HG03159 (cell line): Measurements from ENCODE around the gene HERC3.

ENCODE experiments used
- ATAC-seq: cut with Tn5 transposase; IDR thresholded peaks from one replicate; pipeline ENCODE4 v1.9.1; 2021; ENCODE audit warnings: mild to moderate bottlenecking, moderate library complexity; ENCODE audit not compliant: unreplicated experiment

The HERC3 gene

DNA sequence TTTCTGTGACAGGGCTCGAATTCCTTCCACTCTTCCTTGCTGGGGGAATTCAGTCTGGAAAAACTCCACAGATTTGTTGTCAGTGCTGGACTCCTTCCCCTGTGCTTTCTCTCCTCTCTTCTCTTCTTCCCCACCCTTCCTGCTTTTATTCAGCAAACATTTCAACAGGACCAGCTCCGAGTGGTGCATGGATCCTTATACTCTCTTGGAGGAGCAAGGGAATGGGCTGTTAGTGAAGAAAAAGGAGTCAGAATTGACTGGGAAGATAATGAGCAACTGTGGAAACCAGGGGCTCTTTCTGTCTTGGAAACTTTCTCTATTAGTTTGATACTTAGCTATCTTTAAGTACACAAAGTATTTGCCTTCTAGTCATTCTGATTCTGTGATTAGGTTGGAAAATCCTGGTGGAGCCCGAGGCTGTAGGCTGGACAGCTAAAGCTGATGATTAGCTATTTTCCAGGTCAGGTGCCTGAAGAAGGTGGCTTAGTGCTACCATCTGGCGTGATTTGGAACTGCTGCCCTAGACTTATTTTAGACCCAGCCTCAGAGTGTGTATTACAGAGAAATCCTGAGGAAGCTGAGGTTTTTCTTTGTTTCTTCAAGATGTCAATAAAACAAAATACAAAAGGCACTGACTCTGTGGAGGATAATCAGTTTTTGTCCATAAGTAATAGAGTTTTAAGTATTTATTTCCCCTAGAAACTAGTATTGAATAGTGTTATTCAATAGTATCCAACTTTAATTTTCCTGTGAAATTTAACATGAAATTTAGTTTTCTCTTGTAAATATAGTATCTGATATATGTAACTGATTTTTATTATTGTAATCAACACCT is 67.0 kb downstream of the HERC3 start:
- peak; percentile 94 for ATAC-seq

DNA sequence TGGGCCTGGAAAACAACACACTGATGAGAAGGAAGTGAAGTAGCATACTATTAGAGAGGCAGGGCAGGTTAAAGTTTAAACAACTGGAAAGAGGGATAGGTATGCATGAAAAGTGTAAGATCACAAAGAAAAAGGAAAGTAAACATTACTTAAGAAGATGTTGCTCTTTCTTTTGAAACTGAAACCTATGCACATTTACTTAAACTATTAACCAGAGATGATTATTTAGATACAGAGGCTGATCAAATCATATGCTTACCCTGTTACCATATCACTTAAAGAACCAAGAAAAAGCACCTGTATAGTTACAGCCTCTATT is 67.6 kb downstream of the HERC3 start:
- ATAC-seq = no peak

DNA sequence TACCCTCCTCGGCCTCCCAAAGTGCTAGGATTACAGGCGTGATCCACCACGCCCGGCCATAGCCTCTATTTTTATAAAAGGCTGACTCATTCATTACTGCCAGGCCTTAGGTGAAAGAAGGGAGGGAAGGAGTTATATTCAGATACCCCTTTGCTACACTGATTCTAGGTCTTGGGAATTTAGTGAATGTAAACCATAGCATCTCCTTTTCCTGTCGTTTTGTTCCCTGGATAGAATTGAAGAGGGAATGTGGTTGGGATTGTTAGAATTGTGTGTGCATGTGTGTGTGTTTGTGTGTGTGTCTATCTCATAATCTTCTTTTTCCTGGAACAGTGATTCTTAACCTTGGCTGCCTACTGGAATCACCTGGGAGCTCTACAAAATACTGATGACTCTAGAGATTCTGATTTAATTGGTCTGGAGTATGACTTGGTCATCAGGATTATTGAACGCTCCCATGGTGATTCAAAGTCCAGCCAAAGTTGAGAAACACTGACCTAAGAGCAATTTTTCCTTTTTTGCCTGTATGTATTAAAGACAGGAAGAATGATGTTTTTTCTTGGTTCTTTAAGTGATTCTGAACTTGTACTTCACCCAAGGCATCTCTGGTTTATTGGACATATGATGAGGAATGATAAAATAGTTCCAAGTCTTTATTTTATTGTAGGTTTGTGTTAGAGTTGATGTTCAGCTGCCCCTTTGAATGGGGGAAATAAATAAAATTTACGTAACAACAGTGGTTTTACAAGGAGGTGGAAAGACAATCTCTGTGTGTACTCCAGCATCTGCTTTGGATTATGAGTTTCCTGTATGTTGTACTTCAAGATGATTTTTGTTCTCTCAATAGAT is 68.4 kb downstream of the HERC3 start:
- ATAC-seq = no peak

GRCh38 chr4:88661739-88662138 is 69.5 kb downstream of the HERC3 start:
- no peak for ATAC-seq

DNA sequence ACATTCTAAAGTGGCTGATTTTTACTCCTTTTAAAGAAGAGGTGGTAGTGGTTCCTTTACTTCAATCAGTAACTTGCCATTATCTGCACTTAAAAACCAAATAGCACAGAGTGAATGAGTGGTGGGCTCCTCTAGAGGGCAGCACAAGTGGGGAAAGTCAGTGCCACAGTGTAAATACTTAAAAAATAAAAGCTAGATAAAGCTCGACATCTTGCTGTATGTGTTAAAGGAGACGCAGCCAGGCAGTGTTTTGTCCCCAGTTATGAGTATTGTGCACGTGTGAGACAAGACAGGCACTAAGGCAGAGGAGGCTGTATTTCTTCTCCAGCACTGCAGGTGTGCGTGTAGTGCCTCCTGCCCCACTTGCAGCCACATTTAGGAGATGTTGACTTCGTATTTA is 80.7 kb downstream of the HERC3 start:
- peak; percentile 79 for ATAC-seq

GRCh38 chr4:88673886-88674285 is 81.6 kb downstream of the HERC3 start:
- ATAC-seq = no peak

DNA sequence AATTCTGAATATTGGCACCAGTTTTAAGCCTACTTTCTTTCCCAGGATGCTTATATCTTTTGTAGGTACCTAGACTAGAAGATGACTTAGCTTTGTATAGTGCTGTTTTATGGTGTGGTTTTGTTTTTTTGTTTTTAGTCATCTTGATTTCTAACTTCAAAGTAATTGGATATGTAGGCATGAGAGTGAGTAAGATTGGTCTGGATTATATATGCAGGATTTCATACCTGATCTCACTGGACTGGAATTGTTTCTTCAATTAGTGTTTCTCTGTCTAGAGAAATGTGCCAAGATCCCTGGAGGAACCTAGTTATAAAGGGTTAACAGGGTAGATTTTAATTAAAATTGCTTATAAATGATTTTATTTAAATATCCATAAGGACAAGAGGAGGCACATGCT is 82.3 kb downstream of the HERC3 start:
- ATAC-seq = no peak

DNA sequence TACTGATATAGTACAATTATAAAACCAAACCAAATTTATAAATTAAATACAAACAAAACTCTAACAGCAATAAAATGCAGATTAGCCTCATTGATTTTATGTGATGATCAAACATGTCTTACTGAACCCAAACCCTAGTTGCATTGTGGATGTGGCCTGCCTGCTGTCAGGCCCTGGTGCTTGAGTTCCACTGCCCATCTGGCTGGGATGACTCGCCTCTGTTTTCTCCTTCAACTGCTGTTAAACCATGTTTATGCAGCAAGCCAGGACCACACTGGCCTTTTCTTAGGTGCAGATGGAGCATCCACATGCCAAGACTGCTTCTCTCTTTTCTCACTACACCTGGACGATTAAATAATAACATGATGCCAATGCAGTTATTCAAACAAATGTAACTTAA is 82.7 kb downstream of the HERC3 start:
- ATAC-seq = no peak

DNA sequence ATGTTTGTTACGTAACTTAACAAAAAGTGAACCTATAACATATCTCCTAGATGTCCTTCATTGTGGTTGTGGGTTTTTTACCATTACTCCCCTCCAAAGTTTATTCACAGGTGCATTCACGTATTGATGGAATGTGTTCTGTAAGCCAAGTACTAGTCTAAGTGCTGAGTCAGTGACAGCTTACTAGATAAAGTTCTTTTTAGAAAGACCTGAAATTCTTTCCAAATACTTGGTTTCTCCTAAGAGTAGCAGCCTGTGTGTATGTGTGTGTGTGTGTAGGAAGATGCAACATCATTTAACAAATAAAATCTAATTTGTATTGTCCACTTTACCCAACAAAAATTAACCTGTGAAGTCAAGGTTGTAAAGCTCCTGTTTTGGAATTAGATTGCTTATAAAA is 83.3 kb downstream of the HERC3 start:
- no peak for ATAC-seq

DNA sequence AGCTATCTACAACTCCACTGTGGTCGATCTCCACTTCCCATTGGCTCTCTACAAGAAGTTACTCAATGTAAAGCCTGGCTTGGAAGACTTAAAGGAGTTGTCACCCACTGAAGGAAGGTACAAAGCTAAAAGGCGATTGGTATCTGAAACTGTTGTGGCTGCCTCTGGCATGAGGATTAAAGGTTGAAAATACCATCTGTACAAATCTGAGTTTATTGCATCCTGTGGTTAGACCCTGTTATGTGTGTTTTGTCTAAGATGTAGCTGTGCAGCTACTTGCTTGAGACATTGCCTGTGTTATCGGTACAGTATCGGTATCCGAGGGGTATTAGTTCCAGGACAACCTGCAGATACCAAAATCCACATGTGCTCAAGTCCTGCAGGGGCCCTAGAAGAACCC is 88.9 kb downstream of the HERC3 start:
- ATAC-seq = no peak

DNA sequence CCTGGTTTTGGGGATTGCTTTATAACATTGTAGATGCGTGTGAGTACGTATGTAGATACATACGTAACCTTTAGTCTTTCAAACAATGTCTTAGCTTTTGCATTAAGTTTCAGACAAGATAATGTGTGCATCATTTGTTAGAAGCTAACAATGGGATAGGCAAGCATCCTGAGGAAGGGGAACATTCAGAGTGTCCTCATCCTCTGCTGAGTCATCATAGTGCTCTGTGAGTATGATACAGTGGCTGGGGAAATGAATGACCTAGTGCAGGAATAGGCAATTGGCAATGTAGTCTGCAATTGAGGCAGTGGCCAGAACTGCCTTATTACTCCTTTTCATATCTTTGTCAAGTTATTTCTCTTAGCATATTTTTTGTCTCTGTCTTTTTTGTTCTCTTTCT is 98.1 kb downstream of the HERC3 start:
- no peak for ATAC-seq

- no peak for ATAC-seq
Observed at GRCh38 chr4:88693792-88694191, 101.5 kb downstream of the HERC3 start.

DNA sequence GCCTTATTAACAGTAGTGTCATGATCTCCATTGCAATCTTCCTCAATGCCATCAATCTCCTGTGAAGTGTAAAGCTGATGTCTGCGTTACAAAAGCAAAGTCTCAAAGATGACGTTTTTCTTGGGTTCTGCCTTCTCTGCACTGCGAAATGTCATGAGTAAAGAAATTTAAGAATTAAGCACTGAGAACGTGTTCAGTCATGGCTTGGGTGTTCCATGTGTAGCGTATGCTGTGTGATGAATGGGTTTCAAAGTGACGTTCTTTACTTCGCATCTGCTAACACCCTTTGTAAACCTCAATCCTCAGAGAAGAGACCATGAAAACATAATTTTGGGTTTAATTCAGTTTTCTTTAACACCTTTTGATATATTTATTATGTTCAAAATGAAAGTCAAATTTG is 104.3 kb downstream of the HERC3 start:
- ATAC-seq = no peak

DNA sequence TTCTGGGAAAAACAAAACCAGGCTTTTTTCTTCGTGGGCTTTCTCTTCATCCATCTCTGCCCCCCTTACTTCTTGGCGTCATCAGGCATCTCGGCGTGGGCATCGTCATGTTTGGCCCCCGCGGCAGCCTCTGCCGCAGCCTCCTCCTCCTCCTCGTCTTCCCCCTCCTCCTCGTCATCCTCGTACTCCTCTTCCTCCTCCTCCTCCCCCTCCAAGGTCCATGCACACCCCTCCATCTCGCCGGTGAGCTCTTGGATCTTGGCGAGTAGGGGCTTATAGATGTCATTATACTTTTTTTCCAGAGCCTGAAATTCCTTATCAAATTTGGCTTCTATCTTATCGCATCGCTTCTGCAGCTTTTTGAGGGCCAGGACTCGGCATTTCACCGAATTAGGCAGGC is 104.9 kb downstream of the HERC3 start:
- no peak for ATAC-seq

GRCh38 chr4:88697588-88698329 is 105.5 kb downstream of the HERC3 start, which contains the start of gene NAP1L5:
Gene NAP1L5 (minus strand): TSS chr4:88697829. CDS start chr4:88697754, 75 bp downstream.
- peak; percentile 92 for ATAC-seq

DNA sequence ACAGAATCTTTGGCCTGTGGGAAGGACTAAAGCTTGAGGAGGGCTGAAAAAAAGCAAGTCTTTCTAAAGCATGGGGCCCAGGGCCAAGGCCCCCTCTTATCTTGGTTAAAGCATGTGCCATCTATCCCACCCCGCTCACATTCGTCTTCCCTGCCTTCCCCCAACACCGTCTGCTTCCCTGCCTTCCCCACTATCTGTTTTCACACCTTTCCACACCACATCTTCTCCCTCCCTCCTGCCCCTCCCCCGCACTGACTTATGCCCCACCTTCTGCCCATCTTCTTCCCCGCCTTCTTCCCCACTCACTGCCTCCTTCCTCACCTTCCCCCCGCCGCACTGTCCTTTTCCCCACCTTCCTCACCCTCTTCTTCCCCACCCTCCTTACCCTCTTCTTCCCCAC is 106.2 kb downstream of the HERC3 start:
- no peak for ATAC-seq

DNA sequence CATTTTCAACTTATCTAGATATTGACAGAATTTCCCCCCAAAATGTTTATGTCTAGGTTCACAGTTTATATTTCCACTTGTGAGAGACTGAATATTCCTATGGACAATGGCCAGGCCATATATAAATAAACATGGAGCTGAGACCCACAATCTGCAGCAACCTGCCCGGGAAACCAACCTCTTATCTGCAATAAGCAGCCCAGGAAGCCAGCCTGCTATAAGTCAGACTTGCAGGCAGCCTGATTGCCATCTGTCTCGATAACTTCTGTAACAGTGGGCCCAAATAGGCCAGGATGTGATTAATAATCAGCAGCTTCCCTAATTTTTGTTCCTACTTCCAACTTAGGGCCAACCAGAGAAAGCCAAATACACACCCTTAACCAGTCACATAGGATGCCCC is 110.5 kb downstream of the HERC3 start:
- ATAC-seq = no peak

DNA sequence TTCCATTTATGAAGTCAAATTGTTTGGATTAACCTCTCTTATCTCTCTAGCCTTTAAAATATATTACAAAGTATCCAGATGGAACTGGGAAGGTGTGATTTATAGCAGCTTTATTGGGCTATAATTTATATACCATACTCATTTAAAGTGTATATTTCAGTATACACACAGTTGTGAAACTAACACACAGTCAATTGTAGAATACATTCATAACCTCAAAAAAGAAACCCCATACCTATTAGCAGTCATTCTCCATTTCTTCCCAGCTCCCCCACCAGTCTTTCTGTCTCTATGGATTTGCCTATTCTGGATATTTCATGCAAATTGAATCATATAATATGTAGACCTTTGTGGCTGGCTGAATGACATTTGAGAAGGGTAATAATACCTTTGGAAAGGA is 112.9 kb downstream of the HERC3 start:
- no peak for ATAC-seq

GRCh38 chr4:88705805-88706492 is 113.7 kb downstream of the HERC3 start:
- no peak for ATAC-seq

DNA sequence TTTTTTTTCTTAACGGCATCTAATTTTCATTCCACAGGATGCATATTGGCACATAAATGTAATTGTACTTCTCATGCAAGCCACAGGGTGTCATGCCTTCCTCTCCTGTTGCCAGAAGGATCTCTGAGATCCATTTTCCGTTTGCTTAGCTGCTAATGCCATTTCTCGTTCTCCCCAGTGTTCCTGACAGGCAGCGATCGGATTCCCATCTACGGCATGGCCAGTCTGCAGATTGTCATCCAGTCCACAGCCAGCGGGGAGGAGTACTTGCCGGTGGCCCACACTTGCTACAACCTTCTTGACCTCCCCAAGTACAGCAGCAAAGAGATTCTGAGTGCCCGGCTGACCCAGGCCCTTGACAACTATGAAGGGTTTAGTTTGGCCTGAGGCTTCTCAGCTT is 114.3 kb downstream of the HERC3 start:
- no peak for ATAC-seq

- no peak for ATAC-seq
Observed at GRCh38 chr4:88709989-88710388, 117.7 kb downstream of the HERC3 start.
